ENCODE data around the gene SPSB4. TPM values are rescaled to one million over a fixed set of nuclear protein-coding genes. Genes with fewer than 3 reads are reported as not detected.
A peak's percentile ranks its signal among the peaks of the same experiment; 100 is the strongest.

Gene SPSB4
- total and polyA plus RNA-seq, 4 donors, result 0.19 to 1.9 (median 0.87) TPM

- TF ChIP-seq ATF3 (IDR thresholded peaks at IDR 0.05) (no peak), RXRA (IDR thresholded peaks at IDR 0.05) (no peak), YY1 (IDR thresholded peaks at IDR 0.05) (no peak), JUND (IDR thresholded peaks at IDR 0.05) (no peak), ZBTB33 (IDR thresholded peaks at IDR 0.05) (no peak), TAF1 (conservative IDR thresholded peaks at IDR 0.05) (no peak), RAD21 (IDR thresholded peaks at IDR 0.05) (no peak)
These were observed 41.7 kb upstream of the SPSB4 start (continued) for GRCh38 chr3:141009496-141009895.

- Histone ChIP-seq H3K9ac (ENCODE audit: low read depth in 1 of 2, low read length in 2 of 2) (no peak overlapping the region), H3K27ac (ENCODE audit: low read depth in 1 of 2, low read length in 2 of 2) (no peak overlapping the region), H3K4me1 (ENCODE audit: control insufficient read depth in 4 of 4, insufficient read depth in 4 of 4, low read length in 3 of 4) (no peaks in the 10 kb centered on the region), H3K36me3 (ENCODE audit: control insufficient read depth in 4 of 4, insufficient read depth in 3 of 4, low read depth in 1 of 4, low read length in 3 of 4) (no peaks in the 10 kb centered on the region), H3K27me3 (ENCODE audit: control insufficient read depth in 4 of 4, insufficient read depth in 4 of 4, low read length in 3 of 4) (peaks cover 0 to 11% (median 1%) of the 10 kb centered on the region in 4 donors), H3K4me3 (ENCODE audit: low read depth in 1 of 3, low read length in 3 of 3) (no peak overlapping the region), H3K9me3 (ENCODE audit: control insufficient read depth in 4 of 4, low read length in 3 of 4) (no peaks in the 10 kb centered on the region)
- TF ChIP-seq JUND (IDR thresholded peaks at IDR 0.05) (no peak), EGR1 (IDR thresholded peaks at IDR 0.05; ENCODE audit: low read depth in 2 of 2) (no peak), RAD21 (IDR thresholded peaks at IDR 0.05) (peak; percentile 57 to 77), HNF4G (IDR thresholded peaks at IDR 0.05) (no peak), SP1 (IDR thresholded peaks at IDR 0.05) (no peak), ZBTB33 (IDR thresholded peaks at IDR 0.05) (no peak), RXRA (IDR thresholded peaks at IDR 0.05) (no peak), CTCF (IDR thresholded peaks at IDR 0.05; ENCODE audit: low read depth, low read length, missing input control) (peak; percentile 47)
- WGBS, result 18% methylated on average over 13 of the region's 13 CpGs
- peak; percentile 79 for DNase-seq (ENCODE audit: low spot score)
These were observed 39.7 kb upstream of the SPSB4 start for GRCh38 chr3:141011232-141011996.

- peaks cover 0 to 11% (median 1%) of the 10 kb centered on the region in 4 donors for H3K27me3 ChIP-seq (ENCODE audit: control insufficient read depth in 4 of 4, insufficient read depth in 4 of 4, low read length in 3 of 4)
- H3K9ac ChIP-seq (ENCODE audit: low read depth in 1 of 2, low read length in 2 of 2), result no peak overlapping the region
- TF ChIP-seq HNF4A (conservative IDR thresholded peaks at IDR 0.05), result no peak
- TF ChIP-seq GABPA (IDR thresholded peaks at IDR 0.05 in 1 of 2, conservative IDR thresholded peaks at IDR 0.05 in 1 of 2), result no peak
- no peak for TF ChIP-seq RXRA (IDR thresholded peaks at IDR 0.05)
- no peak for TF ChIP-seq ZBTB33 (IDR thresholded peaks at IDR 0.05)
- no peak for TF ChIP-seq REST (IDR thresholded peaks at IDR 0.05)
- TF ChIP-seq HNF4G (IDR thresholded peaks at IDR 0.05), result no peak
- TF ChIP-seq SP1 (IDR thresholded peaks at IDR 0.05), result no peak
- no peak for TF ChIP-seq YY1 (IDR thresholded peaks at IDR 0.05)
- no peak for TF ChIP-seq NR2F2 (IDR thresholded peaks at IDR 0.05)
- H3K4me3 ChIP-seq (ENCODE audit: low read depth in 1 of 3, low read length in 3 of 3), result no peak overlapping the region
- no peaks in the 10 kb centered on the region for H3K36me3 ChIP-seq (ENCODE audit: control insufficient read depth in 4 of 4, insufficient read depth in 3 of 4, low read depth in 1 of 4, low read length in 3 of 4)
- WGBS, result 55% methylated on average over 4 of the region's 4 CpGs
- H3K4me1 ChIP-seq (ENCODE audit: control insufficient read depth in 4 of 4, insufficient read depth in 4 of 4, low read length in 3 of 4), result no peaks in the 10 kb centered on the region
- H3K27ac ChIP-seq (ENCODE audit: low read depth in 1 of 2, low read length in 2 of 2), result no peak overlapping the region
- no peaks in the 10 kb centered on the region for H3K9me3 ChIP-seq (ENCODE audit: control insufficient read depth in 4 of 4, low read length in 3 of 4)
- no peak for DNase-seq (ENCODE audit: low spot score)
These were observed 39.2 kb upstream of the SPSB4 start for GRCh38 chr3:141011997-141012262.

All from liver (tissue), 9 donors.